GM12875 (cell line): ENCODE data around the gene CYBA.

ENCODE experiments used
- H3K4me3 ChIP-seq: one replicate; pipeline ENCODE4 v1.5.1; 2011; ENCODE audit warnings: low read depth, low read length, control low read depth
- TF ChIP-seq, protein P1 (sequence below): IDR thresholded peaks from 2 replicates; pipeline ENCODE4 v1.5.1; 2011; ENCODE audit warnings: low read depth, mild to moderate bottlenecking, control low read depth, inconsistent platforms, low read length, moderate library complexity, borderline replicate concordance; ENCODE audit not compliant: insufficient read depth

CYBA gene

GRCh38 chr16:88599092-88599733, 51.6 kb downstream of the CYBA start:
- TF ChIP-seq, protein P1, sequence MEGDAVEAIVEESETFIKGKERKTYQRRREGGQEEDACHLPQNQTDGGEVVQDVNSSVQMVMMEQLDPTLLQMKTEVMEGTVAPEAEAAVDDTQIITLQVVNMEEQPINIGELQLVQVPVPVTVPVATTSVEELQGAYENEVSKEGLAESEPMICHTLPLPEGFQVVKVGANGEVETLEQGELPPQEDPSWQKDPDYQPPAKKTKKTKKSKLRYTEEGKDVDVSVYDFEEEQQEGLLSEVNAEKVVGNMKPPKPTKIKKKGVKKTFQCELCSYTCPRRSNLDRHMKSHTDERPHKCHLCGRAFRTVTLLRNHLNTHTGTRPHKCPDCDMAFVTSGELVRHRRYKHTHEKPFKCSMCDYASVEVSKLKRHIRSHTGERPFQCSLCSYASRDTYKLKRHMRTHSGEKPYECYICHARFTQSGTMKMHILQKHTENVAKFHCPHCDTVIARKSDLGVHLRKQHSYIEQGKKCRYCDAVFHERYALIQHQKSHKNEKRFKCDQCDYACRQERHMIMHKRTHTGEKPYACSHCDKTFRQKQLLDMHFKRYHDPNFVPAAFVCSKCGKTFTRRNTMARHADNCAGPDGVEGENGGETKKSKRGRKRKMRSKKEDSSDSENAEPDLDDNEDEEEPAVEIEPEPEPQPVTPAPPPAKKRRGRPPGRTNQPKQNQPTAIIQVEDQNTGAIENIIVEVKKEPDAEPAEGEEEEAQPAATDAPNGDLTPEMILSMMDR = no peak
- H3K4me3 ChIP-seq = no peak overlapping the region

DNA sequence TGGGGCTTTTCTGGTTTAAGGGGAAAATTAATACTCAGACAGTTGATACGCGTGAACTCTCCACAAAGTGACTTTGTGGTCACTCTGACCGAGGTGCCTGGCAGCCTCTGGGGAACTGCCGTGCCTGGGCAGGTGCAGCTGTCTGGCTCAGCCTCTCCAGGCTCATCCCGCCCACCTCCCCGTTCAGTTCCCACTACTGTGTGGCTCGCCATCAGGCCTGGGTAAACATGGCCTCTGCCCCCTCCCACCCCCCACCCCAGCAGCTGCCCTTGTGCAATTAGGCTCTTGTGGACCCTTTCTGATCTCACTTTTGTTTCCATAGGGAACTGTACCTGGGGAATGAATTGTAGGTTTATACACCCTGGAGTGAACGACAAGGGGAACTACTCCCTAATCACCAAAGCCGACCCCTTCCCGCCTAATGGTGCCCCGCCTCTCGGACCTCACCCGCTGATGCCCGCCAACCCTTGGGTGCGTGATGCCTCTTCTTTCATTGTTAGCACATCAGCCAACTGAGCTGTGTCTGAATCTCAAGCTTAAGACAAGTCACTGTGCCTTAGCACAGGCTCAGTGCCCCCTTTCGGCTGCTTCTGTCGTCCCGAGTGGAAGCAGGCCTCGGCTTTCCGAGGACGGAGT, 52.9 kb downstream of the CYBA start:
- no peak overlapping the region for H3K4me3 ChIP-seq
- TF ChIP-seq, protein P1 = no peak

DNA sequence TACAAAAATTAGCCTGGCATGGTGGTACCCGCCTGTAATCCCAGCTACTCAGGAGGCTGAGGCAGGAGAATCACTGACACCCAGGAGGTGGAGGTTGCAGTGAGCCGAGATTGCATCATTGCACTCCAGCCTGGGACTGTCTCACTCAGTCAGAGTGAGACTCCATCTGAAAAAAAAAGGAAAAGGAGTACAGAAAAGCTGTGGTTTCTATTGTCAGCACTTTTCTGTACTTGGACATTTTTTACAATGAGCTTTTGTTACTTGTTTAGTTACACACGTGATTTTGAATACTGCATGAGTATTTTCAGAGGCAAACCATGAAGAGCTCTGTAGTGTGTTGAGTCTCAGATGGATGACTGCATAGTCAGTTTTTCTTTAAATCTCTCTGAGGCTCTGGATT, 54.4 kb downstream of the CYBA start:
- TF ChIP-seq, protein P1 = no peak
- H3K4me3 ChIP-seq = no peak overlapping the region

GRCh38 chr16:88595921-88596320, 54.9 kb downstream of the CYBA start:
- TF ChIP-seq, protein P1 = no peak
- H3K4me3 ChIP-seq = no peak overlapping the region

GRCh38 chr16:88595101-88595500, 55.8 kb downstream of the CYBA start:
- no peak overlapping the region for H3K4me3 ChIP-seq
- TF ChIP-seq, protein P1 = no peak

DNA sequence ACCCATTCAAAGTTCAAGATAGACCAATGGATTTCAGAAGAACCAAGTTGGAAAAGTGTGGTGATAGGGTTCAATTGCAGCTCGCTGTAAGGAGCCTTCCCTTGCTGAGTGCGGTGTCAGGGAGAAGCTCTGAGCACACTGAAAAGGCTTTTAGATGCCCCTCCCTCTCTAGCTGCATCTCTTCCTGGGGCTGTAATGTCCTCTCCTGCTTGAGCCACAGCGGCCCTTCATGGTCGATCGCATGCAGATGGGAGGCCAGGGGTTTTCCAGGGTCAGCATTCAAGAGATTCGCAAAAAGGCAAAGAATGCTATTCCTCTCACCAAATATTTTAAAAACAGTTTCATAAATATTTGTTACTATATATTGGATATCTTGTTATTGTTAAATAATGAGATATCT, 56.9 kb downstream of the CYBA start:
- TF ChIP-seq, protein P1 = no peak

GRCh38 chr16:88593489-88593888, 57.4 kb downstream of the CYBA start:
- no peak overlapping the region for H3K4me3 ChIP-seq
- TF ChIP-seq, protein P1 = no peak

More for the DNA sequence above, 56.9 kb downstream of the CYBA start:
- no peak overlapping the region for H3K4me3 ChIP-seq
